Raji (cell line): Measurements from ENCODE around the gene PLXDC1.

Experiments used
- POLR2A ChIP-seq: IDR thresholded peaks from 2 replicates; pipeline ENCODE4 v1.6.1; 2011; ENCODE audit warnings: low read depth, low read length, control low read depth; ENCODE audit not compliant: insufficient read depth

Gene PLXDC1

DNA sequence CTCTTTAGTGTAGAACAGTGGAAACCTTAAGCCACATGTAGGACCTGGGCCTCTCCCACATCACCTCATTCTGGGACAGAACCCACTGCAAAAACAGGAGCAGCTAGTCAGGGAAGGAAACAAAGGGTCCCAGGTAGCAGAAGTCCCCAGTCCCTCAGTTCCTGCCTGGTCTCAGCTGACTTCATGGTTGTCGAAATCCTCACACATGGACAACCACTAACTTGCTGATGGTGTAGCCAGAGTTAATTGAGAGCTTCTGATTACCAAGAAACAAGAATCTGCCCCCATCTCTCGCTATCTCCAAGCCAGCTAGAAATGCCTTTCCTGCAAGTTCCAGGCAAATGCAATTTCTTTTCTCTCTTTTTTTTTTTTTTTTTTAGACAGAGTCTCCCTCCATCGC, 18.1 kb upstream of the PLXDC1 start:
- TF ChIP-seq POLR2A: no peak

DNA sequence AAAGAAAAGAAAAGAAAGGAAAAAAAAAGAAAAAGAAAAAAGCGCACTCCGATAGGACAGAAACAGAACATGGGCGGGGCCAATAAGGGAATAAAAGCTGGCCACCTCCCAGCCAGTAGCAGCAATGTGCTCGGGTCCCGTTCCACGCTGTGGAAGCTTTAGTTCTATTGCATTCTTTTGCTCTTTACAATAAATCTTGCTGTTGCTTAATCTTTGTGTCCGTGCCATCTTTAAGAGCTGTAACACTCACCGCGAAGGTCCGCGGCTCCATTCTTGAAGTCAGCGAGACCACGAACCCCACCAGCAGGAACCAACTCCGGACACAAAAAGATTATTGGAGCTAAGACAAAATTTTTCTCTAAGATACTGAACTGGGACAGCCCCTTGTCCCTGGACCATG, 17.7 kb upstream of the PLXDC1 start:
- TF ChIP-seq POLR2A: no peak

GRCh38 chr17:39167476-39167875, 16.0 kb upstream of the PLXDC1 start:
- no peak for TF ChIP-seq POLR2A

DNA sequence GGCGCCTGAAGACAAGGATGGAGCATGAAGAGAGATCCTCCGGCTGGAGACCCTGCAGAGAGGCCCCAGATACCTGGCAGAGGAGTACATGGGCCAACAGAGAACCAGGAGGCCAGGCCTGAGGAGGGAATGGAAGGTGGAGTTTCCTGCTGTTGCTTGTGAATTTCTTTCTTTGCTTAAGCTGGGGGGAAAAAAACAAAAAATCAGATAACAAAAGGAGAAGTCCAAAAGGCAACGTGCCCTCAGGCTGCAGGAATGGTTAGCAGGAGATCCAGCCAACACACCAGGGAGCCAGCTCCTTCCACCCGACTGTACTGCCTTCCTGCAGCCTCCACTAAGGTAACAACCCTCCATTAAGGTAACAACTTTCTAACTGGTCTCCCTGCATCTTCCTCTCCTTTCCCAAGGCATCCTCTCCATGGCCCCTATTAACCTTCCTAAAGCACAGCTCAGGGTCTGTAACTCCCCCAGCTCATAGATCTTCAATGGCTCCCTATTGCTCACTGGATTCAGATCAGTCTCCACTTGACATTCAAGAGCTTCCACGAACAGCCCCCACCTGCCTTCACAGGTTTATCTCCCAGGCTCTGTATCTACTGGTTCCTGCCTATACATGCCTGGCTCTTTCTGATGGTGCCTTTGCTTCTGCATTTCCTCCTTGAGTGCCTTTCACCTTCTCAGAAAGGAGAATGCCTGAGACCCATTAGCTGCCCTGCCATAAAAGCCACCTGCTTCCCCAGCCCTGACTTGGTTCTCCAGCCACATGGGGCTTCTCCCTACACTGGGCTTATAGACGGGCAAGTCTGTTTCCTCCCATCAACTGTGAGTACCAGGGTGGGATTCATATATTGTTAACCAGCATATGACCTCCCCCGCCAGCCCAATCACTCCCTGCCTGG, 15.2 kb upstream of the PLXDC1 start:
- no peak for TF ChIP-seq POLR2A

- no peak for TF ChIP-seq POLR2A
Observed at GRCh38 chr17:39165841-39166349, 14.5 kb upstream of the PLXDC1 start, which contains the start of gene ARL5C. TSS of gene ARL5C (minus strand) at chr17:39166161. CDS start at chr17:39165760, 401 bp downstream.

DNA sequence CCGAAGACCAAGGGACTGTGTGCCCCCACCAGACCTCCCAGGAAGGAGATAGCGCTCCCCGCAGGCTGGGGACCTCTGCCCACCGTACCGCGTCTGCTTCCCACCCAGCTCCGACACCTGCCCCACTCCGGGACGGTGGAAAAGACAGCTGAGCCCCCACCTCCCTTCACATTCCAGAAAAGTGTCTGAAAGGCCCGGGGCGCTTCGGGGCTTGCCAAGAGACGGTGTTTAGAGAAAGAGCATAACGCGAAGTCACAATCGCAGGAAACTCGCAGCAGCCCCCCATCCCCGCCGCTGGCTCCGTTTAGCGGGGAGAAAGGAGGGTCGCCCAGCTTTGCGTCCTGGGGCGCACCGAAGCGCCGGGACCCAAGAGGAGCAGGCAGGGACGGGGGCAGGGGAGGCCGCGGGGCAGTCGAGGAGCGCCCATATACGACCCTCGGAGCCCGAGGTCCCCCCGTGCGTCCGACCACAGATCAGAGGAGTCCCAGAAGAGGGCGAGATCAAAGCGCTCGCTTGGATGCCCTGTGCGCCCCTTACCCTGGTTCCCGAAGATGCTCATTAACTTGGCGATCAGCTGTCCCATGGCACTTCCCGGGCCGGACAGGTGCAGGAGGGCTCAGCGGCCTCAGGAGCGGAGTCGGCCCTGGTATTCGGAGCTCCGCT, 13.9 kb upstream of the PLXDC1 start:
- no peak for TF ChIP-seq POLR2A

DNA sequence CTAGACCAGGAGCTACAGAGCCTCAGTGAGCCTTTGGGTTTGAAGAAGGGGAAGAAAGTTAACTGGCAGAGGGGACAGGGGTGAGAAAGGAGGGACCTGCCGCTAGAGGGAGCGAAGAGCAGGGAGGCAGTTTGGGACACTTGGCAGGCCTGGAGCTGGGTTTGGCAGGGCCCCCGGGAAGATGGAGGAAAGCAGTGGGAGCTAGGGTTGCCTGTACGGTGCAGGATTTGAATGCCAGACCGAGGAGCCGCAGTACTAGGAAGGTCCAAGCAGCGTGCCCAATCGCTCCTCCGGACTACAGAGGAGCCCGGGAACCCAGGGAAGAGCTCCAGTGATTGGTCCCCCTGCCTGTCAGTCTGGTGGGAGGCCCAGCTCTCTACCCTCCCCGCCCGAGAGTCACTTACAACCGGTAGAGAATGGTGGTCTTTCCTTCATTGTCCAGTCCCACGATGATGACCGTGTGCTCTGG, 13.3 kb upstream of the PLXDC1 start:
- TF ChIP-seq POLR2A: peak; percentile 42; the same call in 1 of the 2 replicates

GRCh38 chr17:39161962-39162361, 10.5 kb upstream of the PLXDC1 start:
- no peak for TF ChIP-seq POLR2A

DNA sequence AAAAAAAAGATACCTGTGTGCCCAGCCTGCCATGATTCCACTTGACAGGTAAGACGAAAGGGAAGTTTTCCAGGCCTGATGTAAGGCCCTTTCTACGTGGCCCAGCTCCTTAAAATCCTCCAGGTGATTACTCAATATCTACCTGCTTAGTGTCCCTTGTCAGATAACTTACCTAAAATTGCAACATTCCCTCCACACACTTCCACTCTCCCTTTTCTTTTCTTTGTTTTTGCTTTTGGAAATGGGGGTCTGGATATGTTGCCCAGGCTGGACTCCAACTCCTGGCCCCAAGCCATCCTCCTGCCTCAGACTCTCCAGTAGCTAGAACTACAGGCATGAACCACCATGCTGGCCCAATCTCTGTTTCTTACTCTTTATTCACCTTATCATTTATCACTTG, 7.2 kb upstream of the PLXDC1 start:
- TF ChIP-seq POLR2A: no peak

- TF ChIP-seq POLR2A: no peak
Observed at GRCh38 chr17:39156491-39156890, 5.1 kb upstream of the PLXDC1 start.

DNA sequence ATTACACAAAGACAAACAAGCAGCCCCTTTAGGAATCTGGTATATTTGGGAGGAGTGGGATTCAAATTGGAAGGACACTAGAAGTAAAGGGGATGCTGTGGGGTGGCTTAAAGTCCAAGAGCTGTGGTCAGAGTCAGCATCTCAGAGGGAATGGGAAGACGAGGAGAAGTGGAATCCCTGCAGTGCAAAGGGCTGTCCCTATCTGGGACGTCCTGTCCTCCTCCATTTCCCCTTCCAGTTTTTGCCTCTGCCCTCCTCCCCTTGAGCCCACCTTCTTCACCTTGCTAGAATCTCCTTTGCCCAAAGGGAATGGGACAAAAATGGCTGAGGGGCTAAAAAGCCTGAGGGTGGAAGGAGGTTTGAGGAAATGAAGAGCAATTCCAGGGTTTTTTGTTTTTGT, 4.2 kb upstream of the PLXDC1 start:
- TF ChIP-seq POLR2A: no peak

- TF ChIP-seq POLR2A: no peak
Observed at GRCh38 chr17:39153599-39154051, 2.2 kb upstream of the PLXDC1 start.

DNA sequence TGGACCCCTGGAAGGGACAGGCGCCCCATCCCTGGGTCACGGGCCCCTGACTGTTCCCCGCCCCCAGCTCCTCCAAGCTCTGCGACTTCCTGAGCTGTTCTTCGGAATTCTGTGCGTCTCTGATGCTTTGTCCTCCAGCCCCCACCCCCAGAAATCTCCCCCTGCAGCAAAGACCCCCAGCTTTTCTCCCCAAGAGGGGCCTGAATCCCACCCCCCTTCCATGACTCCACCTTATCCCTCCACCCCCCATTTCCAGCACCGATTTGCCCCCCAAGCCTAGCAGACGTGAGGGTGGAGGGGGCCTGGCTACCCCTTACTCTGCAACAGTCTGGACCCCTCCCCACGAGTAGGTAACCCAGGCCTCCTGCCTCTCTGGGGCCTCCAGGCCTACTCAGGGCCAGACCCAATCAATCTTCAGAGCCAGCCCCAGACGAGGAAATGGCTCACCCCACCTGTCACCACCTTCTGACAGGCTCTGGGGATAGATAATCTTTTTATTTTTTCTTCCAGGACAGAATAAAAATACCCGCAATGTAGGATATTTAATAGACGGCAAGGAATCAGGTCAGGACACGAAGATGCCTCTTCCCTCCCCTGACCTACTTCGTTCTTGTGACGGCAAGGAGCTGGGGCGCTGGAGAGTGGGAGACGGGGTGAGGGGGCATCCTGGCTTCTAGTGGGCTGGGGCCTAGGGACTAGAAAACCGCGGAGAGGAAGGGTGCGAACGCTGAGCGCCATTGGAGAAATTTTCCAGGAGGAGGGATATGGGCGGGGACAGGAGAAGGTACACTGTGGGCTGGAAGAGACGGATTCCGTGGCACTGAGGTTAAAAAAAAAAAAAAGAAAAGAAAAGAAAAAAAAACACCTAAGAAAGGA, 744 bp upstream of the PLXDC1 start:
- no peak for TF ChIP-seq POLR2A

GRCh38 chr17:39150795-39151149, 665 bp downstream of the PLXDC1 start:
- no peak for TF ChIP-seq POLR2A

DNA sequence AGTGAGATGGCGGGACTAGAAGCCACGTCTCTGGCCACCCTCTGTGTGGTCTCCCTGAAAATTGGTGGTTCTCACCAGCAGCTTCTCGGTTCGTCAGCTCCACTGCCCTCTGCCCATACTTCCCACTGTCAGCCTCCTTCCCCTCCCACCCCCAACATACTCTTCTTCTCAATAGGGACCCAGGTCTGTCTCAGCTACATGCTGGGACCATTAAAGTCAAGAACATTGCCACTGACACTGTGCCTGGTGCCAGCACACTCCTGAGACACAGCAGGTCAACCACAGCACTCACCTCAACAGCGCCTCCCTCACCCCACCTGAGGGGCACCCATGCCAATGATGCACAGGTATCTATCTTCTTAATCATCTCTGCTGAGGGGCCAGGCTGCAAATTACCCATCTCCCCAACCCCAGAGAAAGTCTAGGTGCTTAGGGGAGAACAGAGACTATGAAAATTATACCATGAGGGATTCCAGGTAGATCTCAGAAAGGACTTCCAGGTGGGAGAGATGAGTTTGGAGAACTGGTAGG, 1.3 kb downstream of the PLXDC1 start:
- TF ChIP-seq POLR2A: no peak
